Upper lobe of left lung (tissue), 4 donors: ENCODE results near the gene ACTL10.

Experiments
- CTCF ChIP-seq, 6 experiments: fragments of 450-650 bp in 4 of 6; fragments of 200-600 bp in 2 of 6; sonication (generic) in 2 of 6; IDR thresholded peaks; one replicate each; pipeline ENCODE4 v1.5.1; 2016 to 2019; ENCODE audit warnings: antibody characterized with exemption in 6 of 6
- POLR2A ChIP-seq, 4 donors: fragments of 450-650 bp; IDR thresholded peaks; one replicate each; pipeline ENCODE4 v1.5.1; 2016 to 2017; ENCODE audit warnings: antibody characterized with exemption in 4 of 4, mild to moderate bottlenecking in 2 of 4

GRCh38 chr20:33629533-33629932 is 37.2 kb upstream of the ACTL10 start:
- TF ChIP-seq POLR2A (IDR thresholded peaks at IDR 0.05) (no peak), CTCF (IDR thresholded peaks at IDR 0.05) (no peak)
